ENCODE results near the gene PRRT1B.
"Not testable (repeated sequence)": the region's sequence is repeated elsewhere in the genome, so short reads cannot be mapped to it uniquely, and the experiment has no call there.

Gene PRRT1B

DNA sequence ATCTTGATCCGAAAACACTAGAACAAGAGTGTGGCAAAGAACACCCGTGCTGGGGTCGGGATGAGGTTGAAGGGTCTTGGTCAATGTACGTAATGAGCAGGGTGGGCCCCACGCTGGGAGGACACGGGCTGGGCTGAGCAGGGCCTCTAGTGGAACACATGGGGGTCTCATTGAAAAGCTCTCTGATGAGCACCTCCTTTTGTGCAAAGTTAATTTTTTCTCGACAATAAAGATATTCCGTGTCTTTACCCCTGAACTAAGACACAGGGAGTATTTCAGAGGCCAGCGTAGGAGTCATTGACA is 22.3 kb upstream of the PRRT1B start:
- no peak for DNase-seq

DNA sequence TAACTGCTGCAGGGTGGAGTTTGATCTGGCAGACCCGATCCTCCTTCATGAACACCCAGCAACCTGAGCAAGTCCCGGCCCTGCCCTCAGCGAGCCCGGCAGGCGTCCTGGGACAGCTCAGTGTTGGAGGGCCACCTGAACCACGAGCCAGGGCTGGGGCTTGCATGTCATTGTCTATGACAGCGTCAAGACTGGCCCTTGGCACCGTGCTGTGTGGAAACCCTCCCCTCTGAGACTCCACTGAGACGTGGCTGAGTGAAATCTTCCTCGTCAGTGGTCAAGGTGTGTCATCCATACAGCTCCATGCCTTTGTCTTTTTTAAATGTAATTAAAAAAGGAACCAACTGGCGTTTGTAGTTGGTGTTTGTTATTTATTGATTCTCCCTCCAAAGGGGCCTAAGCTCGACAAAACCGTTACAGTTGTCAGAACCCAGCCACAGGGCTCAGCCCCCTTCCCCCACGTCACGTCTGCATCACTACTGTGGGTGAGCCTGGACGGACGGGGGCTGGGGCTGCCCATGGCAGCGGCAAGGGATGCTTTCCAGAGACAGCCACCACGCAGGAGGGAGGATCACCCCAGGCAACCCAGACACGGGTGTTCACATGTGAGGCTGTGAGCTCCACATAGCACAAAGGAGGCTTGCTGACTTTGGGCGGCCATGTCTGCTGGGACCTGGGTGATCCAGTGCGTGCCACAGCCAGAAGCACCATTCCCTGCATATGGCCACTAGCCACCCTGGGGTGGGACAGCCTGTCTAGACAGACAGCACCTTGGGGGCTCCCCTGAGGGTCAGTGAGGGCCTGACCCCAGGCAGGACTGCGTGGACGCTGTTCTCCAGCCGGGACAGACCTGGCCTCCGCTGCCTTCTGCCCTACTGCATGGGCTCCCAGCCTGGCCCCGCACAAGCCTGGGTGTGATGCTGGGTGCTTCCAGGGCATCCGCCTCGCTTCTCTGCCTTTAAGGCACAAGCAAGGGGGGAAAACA is 21.6 kb upstream of the PRRT1B start:
- no peak for DNase-seq

DNA sequence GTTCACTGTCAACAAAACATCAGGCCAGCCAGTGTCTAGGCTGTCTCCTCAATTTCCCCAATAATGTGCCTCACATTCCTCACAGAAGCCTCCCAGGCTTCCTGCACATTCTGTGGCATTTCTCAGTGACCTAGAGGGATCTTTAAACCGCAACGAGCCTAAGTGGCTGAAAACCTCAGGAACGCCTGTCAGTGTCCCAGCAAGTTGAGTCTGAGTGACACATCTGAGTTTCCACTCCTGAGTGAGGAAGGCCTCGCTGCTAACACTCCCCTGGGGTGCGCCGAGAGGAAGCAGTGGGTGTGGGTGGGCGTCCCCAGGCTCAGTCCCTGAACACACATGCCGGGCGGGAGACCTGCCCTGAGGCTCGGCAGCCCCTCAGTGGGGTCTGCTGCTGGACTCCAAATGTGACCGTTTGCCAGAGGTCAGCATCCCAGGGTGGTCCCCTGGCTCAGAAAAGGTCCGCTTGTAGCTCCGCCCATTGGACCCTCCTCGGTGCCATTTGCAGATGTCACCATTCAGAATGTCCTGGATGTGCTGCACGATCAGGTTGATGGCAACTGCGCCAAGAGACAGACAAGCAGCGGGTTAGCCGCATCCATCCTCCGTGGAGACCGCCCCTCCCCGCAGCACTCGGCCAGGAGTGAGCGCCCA is 20.5 kb upstream of the PRRT1B start:
- no peak for DNase-seq

DNA sequence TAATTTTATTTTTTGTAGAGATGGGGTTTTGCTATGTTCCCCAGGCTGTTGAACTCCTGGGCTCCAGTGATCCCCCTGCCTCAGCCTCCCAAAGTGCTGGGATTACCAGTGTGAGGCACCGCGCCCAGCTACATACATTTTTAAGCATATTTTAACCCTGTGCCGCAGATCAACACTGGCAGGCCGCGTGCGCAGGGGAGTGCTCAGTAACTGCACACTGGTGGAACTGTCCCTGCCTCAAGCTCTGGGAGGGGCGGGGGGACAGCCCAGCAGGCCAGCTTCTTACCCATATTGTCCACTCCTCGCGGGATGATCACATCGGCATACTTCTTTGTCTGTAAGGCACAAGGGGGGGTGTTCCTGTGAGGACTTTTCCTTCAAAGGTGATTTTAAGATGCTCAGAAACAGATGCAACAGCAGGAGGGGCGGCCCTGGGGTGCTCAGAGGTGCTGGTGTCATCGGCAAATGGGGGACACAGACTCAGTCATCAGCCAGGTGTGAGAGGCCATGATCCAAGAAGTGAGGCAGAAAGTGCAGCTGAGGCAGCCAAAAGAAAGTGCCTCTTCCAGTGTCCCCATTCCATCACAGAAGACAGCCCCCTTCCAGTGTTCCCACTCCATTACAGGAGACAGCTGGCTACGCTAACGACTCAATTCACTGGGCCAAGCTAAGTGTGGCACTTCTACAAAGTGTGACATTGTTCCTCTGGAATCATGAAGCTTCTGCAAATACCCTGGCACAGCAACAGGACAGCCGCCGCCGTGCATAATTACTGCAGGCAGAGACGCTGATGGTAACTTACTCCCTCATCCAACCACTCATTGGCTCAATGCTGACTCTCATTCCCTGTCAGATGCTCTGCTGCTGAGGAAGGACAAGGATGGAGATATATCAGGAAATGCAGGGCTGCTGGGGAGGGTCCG is 19.4 kb upstream of the PRRT1B start:
- no peak for DNase-seq

DNA sequence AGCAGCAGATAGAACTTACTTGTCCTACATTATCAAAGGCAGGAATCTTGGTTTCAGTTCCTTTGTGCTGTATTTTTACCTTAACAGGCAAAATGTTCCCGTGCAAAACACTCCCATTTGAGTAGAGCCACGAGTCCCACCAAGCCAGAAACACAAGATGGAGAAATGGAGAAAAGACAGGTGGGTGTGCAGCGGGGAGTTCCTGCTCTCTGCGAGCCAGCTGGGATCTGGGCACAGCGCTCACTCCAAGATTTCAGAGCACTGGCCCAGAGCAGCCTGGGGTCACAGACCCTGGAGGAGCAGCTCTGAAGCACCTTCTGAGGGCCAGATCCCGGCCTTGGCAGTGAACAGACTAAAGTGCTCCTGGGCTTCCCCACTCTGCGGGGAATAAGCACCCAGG is 17.1 kb upstream of the PRRT1B start:
- no peak for DNase-seq

DNA sequence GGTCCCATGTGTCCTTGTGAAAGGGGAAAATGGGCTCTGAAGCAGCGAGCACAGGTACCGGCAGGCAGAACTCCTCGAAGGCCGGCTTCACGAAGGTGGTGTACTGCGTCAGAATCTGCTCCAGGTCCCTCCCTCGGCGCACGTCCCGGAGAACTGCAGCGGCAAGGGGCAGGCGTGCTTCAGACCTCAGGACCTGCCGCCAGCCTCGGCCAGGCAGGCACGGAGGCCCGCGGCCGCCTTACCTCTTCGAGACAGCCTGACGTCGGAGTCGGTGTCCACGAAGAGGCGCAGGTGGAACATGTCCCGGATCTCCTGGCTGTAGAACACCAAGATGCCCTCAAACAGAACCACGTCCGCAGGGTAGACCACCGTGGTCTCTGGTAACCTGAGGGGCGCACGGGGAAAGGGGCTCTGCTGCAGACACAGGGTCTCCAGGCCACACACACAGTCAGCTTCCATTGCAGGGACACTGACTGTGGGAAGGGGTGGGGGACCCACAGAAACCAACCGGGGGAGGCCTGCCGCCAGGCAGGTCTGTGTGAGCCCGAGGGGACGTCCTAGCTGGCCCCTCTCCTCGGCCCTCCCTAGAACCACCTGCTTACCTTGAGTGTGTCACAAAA is 16.3 kb upstream of the PRRT1B start:
- DNase-seq: no peak

DNA sequence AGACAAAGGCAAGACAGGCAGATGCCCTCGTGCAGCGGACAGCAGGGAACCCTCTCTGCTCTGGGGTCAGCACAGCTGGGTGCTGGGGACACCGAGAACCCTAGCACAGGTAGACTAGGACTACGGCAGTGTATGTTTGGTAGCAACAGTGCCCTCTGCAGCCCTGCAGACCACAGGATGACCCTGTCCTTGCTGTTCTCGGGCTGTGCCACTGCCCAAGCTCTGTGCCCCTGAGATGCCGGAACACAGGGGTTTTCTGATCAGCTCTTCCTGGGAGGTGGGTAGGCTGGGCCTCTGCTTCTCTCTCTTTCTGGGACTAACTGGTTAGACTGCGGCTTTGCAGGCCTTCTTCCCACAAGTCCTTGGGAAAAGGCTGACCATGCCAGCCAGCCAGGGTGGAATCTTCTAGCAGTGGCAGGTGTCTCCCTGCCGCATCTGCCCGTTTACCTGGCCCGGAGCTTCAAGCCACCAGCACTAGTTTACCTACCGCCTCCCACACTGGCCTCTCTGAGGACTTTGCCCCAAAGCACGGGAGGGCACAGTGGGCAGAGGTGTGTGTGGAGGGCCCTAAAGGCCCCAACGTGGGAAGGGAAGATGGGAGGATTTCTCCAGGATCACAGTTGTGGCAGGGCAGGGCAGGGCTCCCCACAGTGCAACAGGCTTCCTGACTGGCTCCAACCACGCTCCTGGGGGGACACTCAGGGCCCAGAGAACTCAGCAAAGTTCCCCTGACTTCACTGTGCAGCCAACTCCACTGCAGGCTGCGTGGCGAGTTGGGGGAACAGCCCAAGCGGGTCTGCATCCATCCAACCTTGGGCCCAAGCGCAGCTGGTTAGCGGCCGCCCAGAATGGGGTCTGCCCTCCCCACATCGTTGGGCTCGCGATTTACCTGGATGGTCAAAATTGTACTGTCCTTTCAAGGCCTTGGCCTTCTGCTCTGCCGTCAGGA is 15.5 kb upstream of the PRRT1B start:
- DNase-seq: no peak

DNA sequence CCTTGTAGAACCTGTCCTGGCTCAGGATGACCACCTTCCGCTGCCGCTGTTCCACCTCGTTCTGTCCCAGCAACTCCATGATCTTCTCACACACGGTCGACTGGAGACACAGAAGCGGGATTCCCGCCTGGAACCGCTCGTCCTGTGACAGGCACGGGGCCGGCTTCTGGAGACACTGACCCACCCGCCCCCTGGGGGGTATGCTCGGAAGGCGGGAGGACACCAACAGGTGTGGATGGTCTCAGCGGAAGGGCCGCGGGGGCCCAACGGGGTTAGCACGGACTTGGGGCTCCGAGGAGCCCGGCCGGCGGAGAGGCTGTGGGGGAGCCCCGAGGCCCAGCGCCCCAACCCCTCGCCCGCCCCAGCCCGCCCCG is 14.8 kb upstream of the PRRT1B start:
- DNase-seq: no peak

DNA sequence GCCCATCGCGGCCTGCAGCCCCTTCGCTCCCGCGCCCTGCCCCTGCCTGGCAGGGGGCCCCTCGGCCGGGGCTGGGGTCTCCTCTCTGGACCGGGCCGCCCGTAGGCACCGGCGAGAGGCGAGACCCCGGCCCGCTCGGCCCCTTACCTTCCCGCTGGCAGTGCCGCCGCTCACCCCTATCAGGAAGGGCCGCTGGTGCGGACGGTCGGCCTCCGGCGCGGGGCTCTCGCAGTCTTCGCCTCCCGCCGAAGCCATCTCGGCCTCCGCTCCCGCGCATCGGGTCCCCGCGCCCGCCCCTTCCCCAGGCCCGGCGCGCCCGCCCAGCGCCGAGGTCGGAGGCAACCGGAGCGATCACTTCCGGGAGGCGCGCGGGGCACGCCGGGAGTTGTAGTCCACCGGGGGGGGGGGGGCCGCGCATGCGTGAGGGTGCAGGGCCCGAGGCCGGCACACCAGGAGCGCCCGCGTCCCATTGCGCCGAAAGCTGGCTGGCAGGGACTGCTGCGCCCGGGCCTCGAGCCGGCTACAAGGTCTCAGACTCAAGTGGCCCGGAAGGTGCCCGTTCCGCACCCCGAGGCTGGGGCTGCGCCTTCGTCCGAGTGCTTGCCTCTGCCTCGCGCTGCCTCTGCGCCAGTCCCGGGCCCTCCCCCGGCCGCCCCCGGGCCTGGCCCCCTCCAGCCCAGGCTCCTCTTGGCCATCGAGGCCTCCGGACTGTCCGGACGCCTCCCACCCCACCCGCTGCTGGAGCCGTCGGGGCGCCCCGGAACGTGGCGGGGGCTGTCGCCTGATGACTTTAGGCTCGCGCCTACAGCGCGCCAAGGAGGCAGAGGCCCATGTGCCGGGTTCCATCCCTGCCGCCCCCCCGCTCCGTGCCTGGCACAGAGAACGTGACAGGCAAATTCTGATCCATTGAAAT is 14.1 kb upstream of the PRRT1B start, which contains the start of gene UCK1:
UCK1 (minus strand) TSS at position 344 of the 913 bp plus-strand sequence; CDS start at position 255, 89 bp downstream.
- peak; percentile 76 for DNase-seq

DNA sequence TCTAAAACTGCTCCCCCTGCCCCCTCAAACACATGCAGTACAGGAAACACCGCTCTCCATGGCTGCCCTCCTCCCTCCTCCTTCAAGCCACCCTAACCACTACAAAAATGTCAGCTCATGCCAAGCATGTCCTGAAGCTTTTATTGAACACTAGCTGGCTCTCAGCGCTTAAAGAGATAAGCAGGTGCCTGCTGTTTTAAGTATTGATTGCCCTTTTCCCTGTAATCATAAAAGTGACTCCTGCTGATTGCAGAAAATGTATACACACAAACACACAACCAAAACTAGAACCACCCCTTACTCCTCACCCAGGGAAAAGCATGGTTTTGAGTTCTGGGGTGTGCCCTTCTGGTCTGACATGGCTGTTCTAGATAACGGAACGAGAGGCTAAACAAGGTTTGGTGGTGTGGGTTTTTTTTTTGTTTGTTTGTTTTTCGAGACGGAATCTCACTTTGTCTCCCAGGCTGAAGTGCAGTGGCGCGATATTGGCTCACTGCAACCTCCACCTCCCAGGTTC is 10.5 kb upstream of the PRRT1B start:
- DNase-seq: no peak

DNA sequence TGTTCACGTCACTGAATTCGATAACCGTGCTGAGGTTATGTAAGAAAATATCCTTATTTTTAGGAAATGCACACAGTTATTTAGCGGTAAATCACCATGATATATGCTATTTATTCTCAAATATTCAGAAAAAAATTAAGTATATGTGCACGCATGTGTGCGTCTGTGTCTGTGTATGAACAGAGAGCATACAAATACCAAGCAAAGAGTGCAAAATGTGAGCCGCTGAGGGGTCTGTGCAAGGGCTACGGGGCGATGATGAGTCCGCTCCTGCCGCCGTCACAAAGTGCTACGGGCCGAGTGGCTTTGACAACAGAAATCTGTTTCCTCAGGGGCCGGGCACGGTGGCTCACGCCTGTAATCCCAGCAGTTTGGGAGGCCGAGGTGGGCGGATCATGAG is 7.4 kb upstream of the PRRT1B start:
- DNase-seq: no peak

DNA sequence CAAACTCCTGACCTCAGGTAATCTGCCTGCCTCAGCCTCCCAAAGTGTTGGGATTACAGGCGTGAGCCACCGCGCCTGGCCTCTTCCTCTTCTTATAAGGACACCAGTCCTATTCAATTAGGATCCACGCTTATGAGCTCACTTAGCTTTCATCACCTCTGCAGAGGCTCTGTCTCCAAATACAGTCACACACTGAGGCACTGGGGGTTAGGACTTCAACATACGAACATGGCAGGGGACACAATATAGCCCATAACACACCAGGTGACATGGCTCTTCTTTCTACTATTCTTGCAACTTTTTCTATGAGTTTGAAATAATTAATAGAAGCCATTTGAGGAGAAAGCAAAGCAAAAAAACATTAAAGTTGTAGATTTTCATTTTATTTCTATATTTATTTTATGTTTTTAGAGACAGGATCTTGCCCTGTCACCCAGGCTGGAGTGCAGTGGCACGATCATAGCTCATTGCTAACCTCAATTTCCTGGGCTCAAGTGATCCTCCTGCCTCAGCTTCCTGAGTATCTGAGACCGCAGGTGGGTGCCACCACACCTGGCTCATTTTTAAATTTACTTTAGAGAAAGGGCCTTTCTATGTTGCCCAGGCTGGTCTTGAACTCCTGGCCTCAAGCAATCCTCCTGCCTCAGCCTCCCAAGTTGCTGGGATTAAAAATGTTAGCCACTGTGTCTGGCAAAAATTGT is 6.0 kb upstream of the PRRT1B start:
- no peak for DNase-seq

DNA sequence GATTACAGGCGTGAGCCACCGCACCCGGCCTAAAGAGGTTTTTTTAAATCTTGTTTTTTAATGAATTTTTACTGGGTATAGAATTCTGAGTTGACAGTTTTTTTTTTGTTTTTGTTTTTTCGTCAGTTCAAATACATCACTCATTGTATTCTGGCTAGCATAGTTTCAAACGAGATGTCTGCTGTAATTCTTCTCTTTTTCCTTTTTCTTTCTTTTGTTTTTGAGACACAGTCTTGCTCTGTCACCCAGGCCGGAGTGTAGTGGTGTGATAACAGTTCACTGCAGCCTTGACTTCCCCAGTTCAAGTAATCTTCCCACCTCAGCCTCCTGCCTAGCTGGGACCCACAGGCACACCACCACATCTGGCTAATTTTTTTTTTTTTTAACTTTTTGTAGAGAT is 2.2 kb upstream of the PRRT1B start:
- DNase-seq: no peak

DNA sequence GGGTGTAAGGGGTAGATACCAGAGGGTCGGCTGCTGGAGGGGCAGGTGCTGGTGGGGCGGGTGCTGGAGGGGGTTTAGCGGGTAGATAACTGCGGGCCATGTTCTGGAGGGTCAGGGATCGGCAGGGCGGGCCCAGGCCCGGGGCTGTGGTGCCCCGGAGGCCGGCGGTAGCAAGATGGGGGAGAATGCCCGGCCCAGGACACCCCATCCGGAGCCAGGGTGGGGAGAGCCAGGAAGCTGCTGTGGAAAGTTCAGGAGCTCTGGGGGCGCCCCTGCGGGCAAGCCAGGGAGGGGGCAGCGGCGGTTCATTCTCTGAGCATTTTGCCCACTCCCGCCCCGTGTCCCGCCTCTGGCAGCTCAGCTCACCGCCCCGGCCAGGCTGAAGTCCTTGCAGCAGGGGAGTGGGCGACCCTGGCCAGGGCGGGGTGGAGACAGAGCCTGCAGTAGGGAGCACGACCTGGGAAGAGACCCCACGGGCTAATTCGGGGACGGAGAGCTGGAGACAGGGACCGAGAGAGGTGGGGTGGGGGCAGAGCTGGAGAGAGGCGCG is 538 bp downstream of the PRRT1B start:
- no peak for DNase-seq

DNA sequence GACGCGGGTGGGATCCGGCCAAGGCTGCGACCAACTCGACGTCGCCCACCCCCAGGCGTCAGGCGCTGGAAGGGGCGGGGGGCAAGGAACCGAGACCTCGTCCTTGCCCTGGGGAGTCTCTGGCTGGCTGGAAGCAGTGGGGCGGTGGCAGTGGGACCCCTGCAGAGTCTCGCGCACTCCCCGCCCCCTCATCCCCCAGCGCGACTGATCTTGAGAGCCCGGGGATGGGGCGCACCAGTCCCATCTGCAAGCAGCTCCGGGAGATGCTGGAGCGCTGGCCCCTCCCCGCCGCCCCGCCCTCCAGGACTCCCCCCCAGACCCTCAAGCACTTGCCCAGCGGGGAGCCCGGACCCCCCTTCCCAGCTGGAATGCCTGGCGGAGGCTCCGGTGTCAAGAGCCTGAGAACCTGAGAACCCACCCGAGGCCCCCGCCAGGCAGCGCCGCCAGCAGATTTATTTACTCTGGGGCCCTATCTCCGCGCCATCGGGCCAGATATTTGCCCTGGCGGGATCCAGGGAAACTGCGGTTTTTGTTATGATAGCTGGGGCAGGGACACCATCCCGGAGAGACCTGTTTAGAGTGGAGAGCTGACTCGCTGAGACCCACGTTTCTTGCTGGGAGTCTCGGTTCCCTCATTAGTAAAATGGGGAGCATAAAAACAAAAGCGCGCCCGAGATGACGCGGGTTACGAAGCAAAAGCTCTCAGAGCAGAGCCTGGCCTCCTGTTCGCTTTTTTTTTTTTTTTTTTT is 1.2 kb downstream of the PRRT1B start:
- DNase-seq: peak; percentile 17

DNA sequence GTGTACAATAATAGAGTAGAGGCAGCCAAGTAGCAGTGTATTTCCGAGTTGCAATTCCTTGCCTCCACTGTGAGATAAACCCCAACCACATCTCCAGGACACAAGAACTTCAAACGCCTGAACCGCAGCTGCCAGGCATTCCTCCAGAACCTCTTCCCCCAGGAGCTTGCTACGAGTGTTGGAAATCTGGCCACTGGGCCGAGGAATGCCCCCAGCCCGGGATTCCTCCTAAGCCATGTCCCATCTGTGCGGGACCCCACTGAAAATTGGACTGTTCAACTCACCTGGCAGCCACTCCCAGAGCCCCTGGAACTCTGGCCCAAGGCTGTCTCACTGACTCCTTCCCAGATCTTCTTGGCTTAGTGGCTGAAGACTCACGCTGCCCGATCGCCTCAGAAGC is 3.9 kb downstream of the PRRT1B start:
- not testable (repeated sequence) for DNase-seq

DNA sequence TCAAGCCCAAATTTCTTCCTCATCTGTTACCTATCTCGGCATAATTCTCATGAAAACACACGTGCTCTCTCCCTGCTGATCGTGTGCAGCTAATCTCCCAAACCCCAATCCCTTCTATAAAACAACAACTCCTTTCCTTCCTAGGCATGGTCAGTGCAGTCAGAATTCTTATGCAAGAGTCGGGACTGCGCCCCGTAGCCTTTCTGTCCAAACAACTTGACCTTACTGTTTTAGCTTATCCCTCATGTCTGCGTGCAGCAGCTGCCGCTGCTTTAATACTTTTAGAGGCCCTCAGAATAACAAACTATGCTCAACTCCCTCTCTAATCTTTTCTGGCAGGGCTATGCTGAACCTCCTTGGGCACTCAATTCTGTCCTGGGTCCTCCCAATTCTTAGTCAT is 5.1 kb downstream of the PRRT1B start:
- not testable (repeated sequence) for DNase-seq

DNA sequence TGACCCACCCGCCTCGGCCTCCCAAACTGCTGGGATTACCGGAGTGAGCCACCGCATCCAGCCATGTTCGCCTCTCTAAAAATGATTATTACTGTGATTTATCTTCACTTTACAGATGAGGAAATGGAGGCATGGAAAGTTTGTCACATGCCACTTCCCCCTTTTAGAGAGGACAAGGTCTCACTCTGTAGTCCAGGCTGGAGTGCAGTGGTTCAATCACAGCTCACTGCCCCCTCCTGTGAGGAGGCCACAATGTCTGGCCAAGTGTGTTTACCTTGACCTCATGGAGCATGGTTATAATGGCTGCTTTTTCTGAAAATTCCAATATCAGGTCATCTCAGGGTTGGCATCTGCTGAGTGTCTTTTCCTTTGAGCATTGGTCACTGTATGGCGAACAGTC is 6.7 kb downstream of the PRRT1B start:
- no peak for DNase-seq

Measured in stimulated activated CD4-positive, alpha-beta T cell treated with anti-CD3 and anti-CD28 coated beads, Interleukin-4, amount 100 ng/mL, for 24 hours (primary cell).